ENCODE measurements around the gene SLC7A6. TPM values are rescaled to one million over a fixed set of nuclear protein-coding genes. Genes with fewer than 3 reads are reported as not detected.

SLC7A6 gene
- total and polyA plus RNA-seq, 2 of the 13 experiments (the other 11 are each of a cell fraction or from before 2014, with no cell fraction given), result 35.8 to 70.8 TPM

DNA sequence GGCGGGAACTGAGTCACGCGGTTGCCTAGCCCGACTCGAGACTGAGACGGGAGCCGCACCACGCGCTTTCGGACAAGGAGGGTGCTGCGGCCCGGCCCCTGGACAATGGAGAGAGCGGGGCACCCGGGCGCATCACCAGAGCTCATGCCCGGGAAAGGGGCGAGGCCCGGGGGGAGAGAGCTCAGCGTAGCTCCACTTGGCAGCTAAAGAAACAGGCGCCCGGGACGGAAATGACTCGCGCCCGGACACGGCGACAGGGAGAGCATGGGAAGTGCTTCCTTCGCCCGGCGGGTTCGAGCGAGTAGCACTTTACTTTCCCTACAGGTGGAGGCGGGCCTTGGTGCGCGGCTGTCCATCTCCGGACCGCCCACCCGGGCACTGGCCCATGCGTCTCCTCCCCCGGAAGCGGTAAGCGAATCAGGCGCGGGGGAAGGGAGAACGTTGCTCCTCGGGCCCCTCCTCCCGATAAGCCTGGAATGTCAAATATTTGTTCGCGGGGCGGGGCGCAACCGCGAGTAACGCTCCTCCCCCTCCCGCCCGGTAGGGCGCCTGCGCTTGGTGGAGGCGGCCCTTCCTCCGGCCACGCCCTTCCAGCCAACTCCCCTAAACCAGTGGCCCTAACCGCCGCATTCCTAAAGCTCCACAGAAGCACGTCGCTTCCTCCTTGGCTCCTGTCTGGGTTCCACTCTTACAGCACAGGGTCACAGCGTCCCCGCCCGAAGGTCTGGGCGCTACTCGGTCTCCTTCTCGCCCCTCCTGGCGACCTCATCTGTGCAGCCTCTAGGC lies 26.9 kb upstream of the SLC7A6 start (continued):
- TF ChIP-seq, protein P1, sequence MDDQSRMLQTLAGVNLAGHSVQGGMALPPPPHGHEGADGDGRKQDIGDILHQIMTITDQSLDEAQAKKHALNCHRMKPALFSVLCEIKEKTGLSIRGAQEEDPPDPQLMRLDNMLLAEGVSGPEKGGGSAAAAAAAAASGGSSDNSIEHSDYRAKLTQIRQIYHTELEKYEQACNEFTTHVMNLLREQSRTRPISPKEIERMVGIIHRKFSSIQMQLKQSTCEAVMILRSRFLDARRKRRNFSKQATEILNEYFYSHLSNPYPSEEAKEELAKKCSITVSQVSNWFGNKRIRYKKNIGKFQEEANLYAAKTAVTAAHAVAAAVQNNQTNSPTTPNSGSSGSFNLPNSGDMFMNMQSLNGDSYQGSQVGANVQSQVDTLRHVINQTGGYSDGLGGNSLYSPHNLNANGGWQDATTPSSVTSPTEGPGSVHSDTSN (CRISPR knock-in tag; IDR thresholded peaks at IDR 0.05; ENCODE audit: borderline replicate concordance), result no peak
- TF ChIP-seq ESRRA (CRISPR knock-in tag; IDR thresholded peaks at IDR 0.05; ENCODE audit: low read depth), result peak; percentile 71
- no peak for TF ChIP-seq ZSCAN22 (CRISPR knock-in tag; IDR thresholded peaks at IDR 0.05)
- no peak for TF ChIP-seq MBD4 (IDR thresholded peaks at IDR 0.05; ENCODE audit: borderline replicate concordance, low read length)
- peak; percentile 79 for TF ChIP-seq RFXAP (CRISPR knock-in tag; IDR thresholded peaks at IDR 0.05; ENCODE audit: borderline replicate concordance)
- no peak; the same call in 1 of the 2 replicates for TF ChIP-seq JUNB (CRISPR knock-in tag; IDR thresholded peaks at IDR 0.05; ENCODE audit: borderline replicate concordance)
- peak; percentile 91; the same call in 1 of the 2 replicates for TF ChIP-seq KLF11 (CRISPR knock-in tag; IDR thresholded peaks at IDR 0.05)
- peak; percentile 99 for TF ChIP-seq SP4 (CRISPR knock-in tag; IDR thresholded peaks at IDR 0.05)
- TF ChIP-seq, protein P2, sequence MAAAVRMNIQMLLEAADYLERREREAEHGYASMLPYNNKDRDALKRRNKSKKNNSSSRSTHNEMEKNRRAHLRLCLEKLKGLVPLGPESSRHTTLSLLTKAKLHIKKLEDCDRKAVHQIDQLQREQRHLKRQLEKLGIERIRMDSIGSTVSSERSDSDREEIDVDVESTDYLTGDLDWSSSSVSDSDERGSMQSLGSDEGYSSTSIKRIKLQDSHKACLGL (CRISPR knock-in tag; IDR thresholded peaks at IDR 0.05), result peak; percentile 23; the same call in 1 of the 2 replicates
- peak; percentile 88 for TF ChIP-seq THAP11 (CRISPR knock-in tag; IDR thresholded peaks at IDR 0.05)
- no peak; the same call in 1 of the 2 replicates for TF ChIP-seq TGIF2 (CRISPR knock-in tag; IDR thresholded peaks at IDR 0.05)
- TF ChIP-seq ADNP (CRISPR knock-in tag; IDR thresholded peaks at IDR 0.05), result no peak
- TF ChIP-seq RORA (CRISPR knock-in tag; IDR thresholded peaks at IDR 0.05), result no peak
- TF ChIP-seq PAWR (CRISPR knock-in tag; IDR thresholded peaks at IDR 0.05; ENCODE audit: borderline replicate concordance), result no peak
- TF ChIP-seq ARNTL (CRISPR knock-in tag; IDR thresholded peaks at IDR 0.05), result peak; percentile 89
- no peak for TF ChIP-seq JDP2 (CRISPR knock-in tag; IDR thresholded peaks at IDR 0.05; ENCODE audit: borderline replicate concordance)
- no peak for TF ChIP-seq TMF1 (CRISPR knock-in tag; IDR thresholded peaks at IDR 0.05; ENCODE audit: low read depth)
- TF ChIP-seq ZNF839 (CRISPR knock-in tag; IDR thresholded peaks at IDR 0.05; ENCODE audit: borderline replicate concordance), result no peak; the same call in 1 of the 2 replicates
- TF ChIP-seq, protein P3, sequence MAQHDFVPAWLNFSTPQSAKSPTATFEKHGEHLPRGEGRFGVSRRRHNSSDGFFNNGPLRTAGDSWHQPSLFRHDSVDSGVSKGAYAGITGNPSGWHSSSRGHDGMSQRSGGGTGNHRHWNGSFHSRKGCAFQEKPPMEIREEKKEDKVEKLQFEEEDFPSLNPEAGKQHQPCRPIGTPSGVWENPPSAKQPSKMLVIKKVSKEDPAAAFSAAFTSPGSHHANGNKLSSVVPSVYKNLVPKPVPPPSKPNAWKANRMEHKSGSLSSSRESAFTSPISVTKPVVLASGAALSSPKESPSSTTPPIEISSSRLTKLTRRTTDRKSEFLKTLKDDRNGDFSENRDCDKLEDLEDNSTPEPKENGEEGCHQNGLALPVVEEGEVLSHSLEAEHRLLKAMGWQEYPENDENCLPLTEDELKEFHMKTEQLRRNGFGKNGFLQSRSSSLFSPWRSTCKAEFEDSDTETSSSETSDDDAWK (CRISPR knock-in tag; IDR thresholded peaks at IDR 0.05), result no peak
- no peak for TF ChIP-seq ZBTB1 (CRISPR knock-in tag; IDR thresholded peaks at IDR 0.05; ENCODE audit: borderline replicate concordance)
- TF ChIP-seq ZNF260 (CRISPR knock-in tag; IDR thresholded peaks at IDR 0.05; ENCODE audit: borderline replicate concordance, low read depth), result no peak
- peak; percentile 97; the same call in 1 of the 2 replicates for TF ChIP-seq ZNF567 (CRISPR knock-in tag; IDR thresholded peaks at IDR 0.05; ENCODE audit: borderline replicate concordance)
- TF ChIP-seq, protein P4, sequence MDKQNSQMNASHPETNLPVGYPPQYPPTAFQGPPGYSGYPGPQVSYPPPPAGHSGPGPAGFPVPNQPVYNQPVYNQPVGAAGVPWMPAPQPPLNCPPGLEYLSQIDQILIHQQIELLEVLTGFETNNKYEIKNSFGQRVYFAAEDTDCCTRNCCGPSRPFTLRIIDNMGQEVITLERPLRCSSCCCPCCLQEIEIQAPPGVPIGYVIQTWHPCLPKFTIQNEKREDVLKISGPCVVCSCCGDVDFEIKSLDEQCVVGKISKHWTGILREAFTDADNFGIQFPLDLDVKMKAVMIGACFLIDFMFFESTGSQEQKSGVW (CRISPR knock-in tag; IDR thresholded peaks at IDR 0.05; ENCODE audit: borderline replicate concordance), result no peak
- TF ChIP-seq THYN1 (CRISPR knock-in tag; IDR thresholded peaks at IDR 0.05; ENCODE audit: borderline replicate concordance, low read depth), result no peak
- TF ChIP-seq NFE2L2 (IDR thresholded peaks at IDR 0.05; ENCODE audit: low read length), result no peak
- TF ChIP-seq ZBTB7A (CRISPR knock-in tag; IDR thresholded peaks at IDR 0.05), result no peak
- TF ChIP-seq ZSCAN30 (CRISPR knock-in tag; IDR thresholded peaks at IDR 0.05), result no peak; the same call in 1 of the 2 replicates
